HepG2 (cell line): ENCODE data around the gene MARS1. TPM values are rescaled to one million over a fixed set of nuclear protein-coding genes. Genes with fewer than 3 reads are reported as not detected.

ENCODE experiments used
- ARID3A ChIP-seq: IDR thresholded peaks from 2 replicates; pipeline ENCODE4 v1.6.1; 2012; ENCODE audit warnings: low read depth, low read length, improper control_type of control experiment
- ATF7-NPFF ChIP-seq: sonication (generic); formaldehyde crosslinking; IDR thresholded peaks from 2 replicates; pipeline ENCODE4 v1.8.1; 2023; ENCODE audit warnings: mild to moderate bottlenecking, low read depth, missing genetic modification reagents, moderate library complexity
- ESRRA ChIP-seq: sonication (generic); formaldehyde crosslinking; IDR thresholded peaks from 2 replicates; pipeline ENCODE4 v1.5.1; 2020; ENCODE audit warnings: mild to moderate bottlenecking, low read depth, missing genetic modification reagents
- GMEB2 ChIP-seq: IDR thresholded peaks from 2 replicates; pipeline ENCODE4 v1.6.1; 2016; ENCODE audit warnings: missing biosample characterization, missing genetic modification reagents, low read depth
- GZF1 ChIP-seq: sonication (generic); formaldehyde crosslinking; IDR thresholded peaks from 2 replicates; pipeline ENCODE4 v1.5.1; 2020; ENCODE audit warnings: mild to moderate bottlenecking, missing genetic modification reagents
- KDM5A ChIP-seq: fragments of 200-600 bp; sonication (generic); IDR thresholded peaks from 2 replicates; pipeline ENCODE4 v1.7.0; 2018; ENCODE audit warnings: antibody characterized with exemption, mild to moderate bottlenecking, low read length, borderline replicate concordance
- MTA3 ChIP-seq: sonication (generic); formaldehyde crosslinking; IDR thresholded peaks from 2 replicates; pipeline ENCODE4 v1.4.0; 2020; ENCODE audit warnings: missing genetic modification reagents
- NAIF1 ChIP-seq: sonication (generic); formaldehyde crosslinking; IDR thresholded peaks from 2 replicates; pipeline ENCODE4 v1.5.0; 2020; ENCODE audit warnings: mild to moderate bottlenecking, missing genetic modification reagents, borderline replicate concordance
- NFE2L2 ChIP-seq: fragments of 150-350 bp; IDR thresholded peaks from 2 replicates; pipeline ENCODE4 v1.6.1; 2014; ENCODE audit warnings: low read length
- NFYB ChIP-seq: sonication (generic); formaldehyde crosslinking; IDR thresholded peaks from 2 replicates; pipeline ENCODE4 v1.4.0; 2020; ENCODE audit warnings: missing genetic modification reagents
- PAWR ChIP-seq: sonication (generic); formaldehyde crosslinking; IDR thresholded peaks from 2 replicates; pipeline ENCODE4 v1.4.0; 2020; ENCODE audit warnings: missing genetic modification reagents, mild to moderate bottlenecking, borderline replicate concordance
- SETDB1 ChIP-seq: sonication (generic); formaldehyde crosslinking; IDR thresholded peaks from 2 replicates; pipeline ENCODE4 v1.5.1; 2020; ENCODE audit warnings: missing genetic modification reagents, mild to moderate bottlenecking, borderline replicate concordance
- TEAD3 ChIP-seq: optimal IDR thresholded peaks from 2 replicates; pipeline ENCODE3; 2016; ENCODE audit warnings: borderline replicate concordance
- ZC3H4 ChIP-seq: sonication (generic); formaldehyde crosslinking; IDR thresholded peaks from 2 replicates; pipeline ENCODE4 v1.4.0; 2020; ENCODE audit warnings: missing genetic modification reagents, borderline replicate concordance
- ZMYM3 ChIP-seq: sonication (generic); formaldehyde crosslinking; IDR thresholded peaks from 2 replicates; pipeline ENCODE4 v1.5.1; 2020; ENCODE audit warnings: mild to moderate bottlenecking, missing genetic modification reagents
- ZNF207 ChIP-seq: fragments of 450-650 bp; IDR thresholded peaks from 2 replicates; pipeline ENCODE4 v1.6.1; 2016; ENCODE audit warnings: antibody characterized with exemption, borderline replicate concordance
- ZNF318 ChIP-seq: sonication (generic); formaldehyde crosslinking; IDR thresholded peaks from 2 replicates; pipeline ENCODE4 v1.4.0; 2020; ENCODE audit warnings: mild to moderate bottlenecking, missing genetic modification reagents
- ZNF367 ChIP-seq: sonication (generic); formaldehyde crosslinking; IDR thresholded peaks from 2 replicates; pipeline ENCODE4 v1.4.0; 2020; ENCODE audit warnings: missing genetic modification reagents, borderline replicate concordance
- ZNF652 ChIP-seq: IDR thresholded peaks from 2 replicates; pipeline ENCODE4 v1.6.1; 2016; ENCODE audit warnings: low read depth, borderline replicate concordance
- polyA plus RNA-seq, 8 experiments: library from polyadenylated mRNA; depleted of rRNA in 3 of 8; stranded (reverse) in 7 of 8; unstranded in 1 of 8; fragments of >200 nt; fragmentation: Illumina TruSeq in 4 of 8; extraction: Trizol in 4 of 8; gene quantifications; 2 replicates each; pipeline versions ENCODE4 v1.2.1 to v1.2.3, GENCODE V29; 2011 to 2016; ENCODE audit warnings: low read depth in 4 of 8, missing spikeins in 1 of 8, mixed read lengths in 1 of 8; ENCODE audit not compliant: insufficient read depth in 1 of 8
- total RNA-seq, 5 experiments: library from RNA; depleted of rRNA; stranded (reverse); fragments of >200 nt; fragmentation: Illumina TruSeq; extraction: Trizol; gene quantifications; 2 replicates each; pipeline ENCODE4 v1.2.3, GENCODE V29; 2016; ENCODE audit warnings: low read depth in 1 of 5

MARS1 gene
- total and polyA plus RNA-seq, 2 of the 13 experiments (the other 11 are each of a cell fraction or from before 2014, with no cell fraction given), result 115 to 181 TPM

- TF ChIP-seq ARID3A, result peak; percentile 91
- TF ChIP-seq ATF7-NPFF (CRISPR knock-in tag), result 0 out of 2 replicates have a peak, but pooled peaks have one; percentile 56
- TF ChIP-seq KDM5A, result no peak
- no peak for TF ChIP-seq ZNF367 (CRISPR knock-in tag)
- TF ChIP-seq ZNF207, result no peak
- TF ChIP-seq ZMYM3 (CRISPR knock-in tag), result peak; percentile 80
- TF ChIP-seq NAIF1 (CRISPR knock-in tag), result peak; percentile 52; the same call in 1 of the 2 replicates
- TF ChIP-seq TEAD3 (CRISPR knock-in tag), result peak; percentile 78
- TF ChIP-seq SETDB1 (CRISPR knock-in tag), result no peak
- no peak for TF ChIP-seq PAWR (CRISPR knock-in tag)
- TF ChIP-seq ZC3H4, result peak; percentile 33; the same call in 1 of the 2 replicates
- TF ChIP-seq NFYB (CRISPR knock-in tag), result peak; percentile 42; the same call in 1 of the 2 replicates
- TF ChIP-seq ESRRA, result peak; percentile 93
- TF ChIP-seq GMEB2, result 0 out of 2 replicates have a peak, but pooled peaks have one; percentile 67
- no peak for TF ChIP-seq GZF1 (CRISPR knock-in tag)
- TF ChIP-seq MTA3 (CRISPR knock-in tag), result no peak
- 0 out of 2 replicates have a peak, but pooled peaks have one; percentile 86 for TF ChIP-seq ZNF318 (CRISPR knock-in tag)
- no peak for TF ChIP-seq NFE2L2
- 0 out of 2 replicates have a peak, but pooled peaks have one; percentile 48 for TF ChIP-seq ZNF652 (CRISPR knock-in tag)
Observed at GRCh38 chr12:57451233-57451778, 36.6 kb upstream of the MARS1 start (continued).
